ACC112 (cell line): ENCODE results near the gene SSRP1.
A peak's percentile ranks its signal among the peaks of the same experiment; 100 is the strongest.

ENCODE experiments used
- H2AFZ ChIP-seq: fragments of 200-600 bp; sonication (generic); one replicate; pipeline ENCODE4 v1.6.0; 2017; ENCODE audit warnings: antibody characterized with exemption, low read length; ENCODE audit not compliant: unreplicated experiment
- H3K27ac ChIP-seq: fragments of 200-600 bp; sonication (generic); 2 replicates; pipeline ENCODE4 v1.5.1; 2014; ENCODE audit warnings: low read depth, mild to moderate bottlenecking, antibody characterized with exemption, low read length, moderate library complexity
- H3K27me3 ChIP-seq: fragments of 200-600 bp; sonication (generic); 2 replicates; pipeline ENCODE4 v1.6.1; 2014; ENCODE audit warnings: mild to moderate bottlenecking, antibody characterized with exemption, low read length, moderate library complexity, mixed read lengths; ENCODE audit not compliant: insufficient read depth
- H3K36me3 ChIP-seq: fragments of 200-600 bp; sonication (generic); 2 replicates; pipeline ENCODE4 v1.6.1; 2016; ENCODE audit warnings: mild to moderate bottlenecking, antibody characterized with exemption, low read length, moderate library complexity, mixed read lengths; ENCODE audit not compliant: insufficient read depth
- H3K4me1 ChIP-seq: fragments of 200-600 bp; sonication (generic); one replicate; pipeline ENCODE4 v1.6.1; 2016; ENCODE audit warnings: low read length, mixed read lengths; ENCODE audit not compliant: insufficient read depth, unreplicated experiment, control insufficient read depth
- H3K4me3 ChIP-seq: fragments of 200-600 bp; sonication (generic); 2 replicates; pipeline ENCODE4 v1.5.1; 2014; ENCODE audit warnings: mild to moderate bottlenecking, low read depth, low read length
- H3K79me2 ChIP-seq: fragments of 200-600 bp; sonication (generic); one replicate; pipeline ENCODE4 v1.6.0; 2016; ENCODE audit warnings: low read length; ENCODE audit not compliant: control insufficient read depth, unreplicated experiment, insufficient read depth

Gene SSRP1

GRCh38 chr11:57335343-57336110 is at the start of gene SSRP1:
Gene SSRP1 (minus strand): TSS chr11:57335892. CDS start chr11:57335121, 771 bp downstream.
- H3K36me3 ChIP-seq, result peaks cover 12% of the 10 kb centered on the region; the same call in 1 of the 2 replicates
- H3K27ac ChIP-seq, result peak within 1 kb of the TSS; percentile 70
- peak within 1 kb of the TSS; percentile 81 for H3K4me3 ChIP-seq
- peaks cover 10% of the 10 kb centered on the region; the same call in 1 of the 2 replicates for H3K27me3 ChIP-seq
- peaks cover 32% of the 10 kb centered on the region for H3K79me2 ChIP-seq
- peak within 1 kb of the TSS; percentile 79 for H2AFZ ChIP-seq
- peaks cover 16% of the 10 kb centered on the region for H3K4me1 ChIP-seq

GRCh38 chr11:57380975-57381374 is 45.3 kb upstream of the SSRP1 start, which contains the start of gene PRG3:
Gene PRG3 (minus strand): TSS chr11:57381150. CDS start chr11:57380708, 442 bp downstream.
- H3K27me3 ChIP-seq, result peaks cover 66% of the 10 kb centered on the region
- no peak within 1 kb of the TSS for H2AFZ ChIP-seq
- no peaks in the 10 kb centered on the region for H3K79me2 ChIP-seq
- no peak within 1 kb of the TSS for H3K27ac ChIP-seq
- no peaks in the 10 kb centered on the region for H3K36me3 ChIP-seq
- H3K4me3 ChIP-seq, result no peak within 1 kb of the TSS
- no peaks in the 10 kb centered on the region for H3K4me1 ChIP-seq

- Histone ChIP-seq H2AFZ (no peak overlapping the region), H3K4me1 (no peaks in the 10 kb centered on the region), H3K79me2 (no peaks in the 10 kb centered on the region), H3K36me3 (no peaks in the 10 kb centered on the region), H3K27me3 (peaks cover 62% of the 10 kb centered on the region), H3K27ac (no peak overlapping the region), H3K4me3 (no peak overlapping the region)
Measured at GRCh38 chr11:57379732-57380131, 44.0 kb upstream of the SSRP1 start.

GRCh38 chr11:57378186-57378585 is 42.5 kb upstream of the SSRP1 start:
- Histone ChIP-seq H3K79me2 (no peaks in the 10 kb centered on the region), H3K36me3 (no peaks in the 10 kb centered on the region), H3K4me3 (no peak overlapping the region), H3K27ac (no peak overlapping the region), H3K27me3 (peaks cover 56% of the 10 kb centered on the region), H3K4me1 (no peaks in the 10 kb centered on the region), H2AFZ (no peak overlapping the region)

- Histone ChIP-seq H3K4me3 (no peak overlapping the region), H3K27ac (no peak overlapping the region), H3K36me3 (no peaks in the 10 kb centered on the region), H3K4me1 (no peaks in the 10 kb centered on the region), H3K79me2 (no peaks in the 10 kb centered on the region), H2AFZ (no peak overlapping the region), H3K27me3 (peaks cover 51% of the 10 kb centered on the region)
Measured at GRCh38 chr11:57377107-57377506, 41.4 kb upstream of the SSRP1 start.

GRCh38 chr11:57376095-57377090 is 40.7 kb upstream of the SSRP1 start:
- H2AFZ ChIP-seq, result no peak overlapping the region
- no peaks in the 10 kb centered on the region for H3K79me2 ChIP-seq
- no peaks in the 10 kb centered on the region for H3K36me3 ChIP-seq
- no peak overlapping the region for H3K4me3 ChIP-seq
- H3K4me1 ChIP-seq, result no peaks in the 10 kb centered on the region
- peaks cover 49% of the 10 kb centered on the region for H3K27me3 ChIP-seq
- H3K27ac ChIP-seq, result no peak overlapping the region

GRCh38 chr11:57375490-57375889 is 39.8 kb upstream of the SSRP1 start:
- no peak overlapping the region for H3K27ac ChIP-seq
- H3K36me3 ChIP-seq, result no peaks in the 10 kb centered on the region
- no peaks in the 10 kb centered on the region for H3K79me2 ChIP-seq
- no peaks in the 10 kb centered on the region for H3K4me1 ChIP-seq
- no peak overlapping the region for H2AFZ ChIP-seq
- H3K4me3 ChIP-seq, result no peak overlapping the region
- H3K27me3 ChIP-seq, result peaks cover 40% of the 10 kb centered on the region; the same call in 1 of the 2 replicates

- Histone ChIP-seq H3K79me2 (no peaks in the 10 kb centered on the region), H2AFZ (no peak overlapping the region), H3K4me1 (peaks cover 2% of the 10 kb centered on the region), H3K4me3 (no peak overlapping the region), H3K27ac (no peak overlapping the region), H3K27me3 (peaks cover 38% of the 10 kb centered on the region; the same call in 1 of the 2 replicates), H3K36me3 (no peaks in the 10 kb centered on the region)
Measured at GRCh38 chr11:57374966-57375365, 39.3 kb upstream of the SSRP1 start.

GRCh38 chr11:57373146-57373545 is 37.5 kb upstream of the SSRP1 start:
- peaks cover 4% of the 10 kb centered on the region for H3K4me1 ChIP-seq
- H3K27me3 ChIP-seq, result peaks cover 22% of the 10 kb centered on the region; the same call in 1 of the 2 replicates
- H3K36me3 ChIP-seq, result no peaks in the 10 kb centered on the region
- H2AFZ ChIP-seq, result no peak overlapping the region
- H3K4me3 ChIP-seq, result no peak overlapping the region
- no peaks in the 10 kb centered on the region for H3K79me2 ChIP-seq
- no peak overlapping the region for H3K27ac ChIP-seq

GRCh38 chr11:57370941-57371340 is 35.2 kb upstream of the SSRP1 start:
- H3K36me3 ChIP-seq, result no peaks in the 10 kb centered on the region
- no peak overlapping the region for H2AFZ ChIP-seq
- H3K4me1 ChIP-seq, result peaks cover 4% of the 10 kb centered on the region
- H3K4me3 ChIP-seq, result no peak overlapping the region
- no peak overlapping the region for H3K27ac ChIP-seq
- no peaks in the 10 kb centered on the region for H3K79me2 ChIP-seq
- peaks cover 14% of the 10 kb centered on the region; the same call in 1 of the 2 replicates for H3K27me3 ChIP-seq
